HG03045 (cell line): ENCODE measurements around the gene SYTL4.
"Not testable (repeated sequence)": the region's sequence is repeated elsewhere in the genome, so short reads cannot be mapped to it uniquely, and the experiment has no call there.

Experiments used
- ATAC-seq: cut with Tn5 transposase; IDR thresholded peaks from one replicate; pipeline ENCODE4 v1.9.1; 2021; ENCODE audit warnings: mild to moderate bottlenecking, moderate library complexity; ENCODE audit not compliant: unreplicated experiment

Gene SYTL4

DNA sequence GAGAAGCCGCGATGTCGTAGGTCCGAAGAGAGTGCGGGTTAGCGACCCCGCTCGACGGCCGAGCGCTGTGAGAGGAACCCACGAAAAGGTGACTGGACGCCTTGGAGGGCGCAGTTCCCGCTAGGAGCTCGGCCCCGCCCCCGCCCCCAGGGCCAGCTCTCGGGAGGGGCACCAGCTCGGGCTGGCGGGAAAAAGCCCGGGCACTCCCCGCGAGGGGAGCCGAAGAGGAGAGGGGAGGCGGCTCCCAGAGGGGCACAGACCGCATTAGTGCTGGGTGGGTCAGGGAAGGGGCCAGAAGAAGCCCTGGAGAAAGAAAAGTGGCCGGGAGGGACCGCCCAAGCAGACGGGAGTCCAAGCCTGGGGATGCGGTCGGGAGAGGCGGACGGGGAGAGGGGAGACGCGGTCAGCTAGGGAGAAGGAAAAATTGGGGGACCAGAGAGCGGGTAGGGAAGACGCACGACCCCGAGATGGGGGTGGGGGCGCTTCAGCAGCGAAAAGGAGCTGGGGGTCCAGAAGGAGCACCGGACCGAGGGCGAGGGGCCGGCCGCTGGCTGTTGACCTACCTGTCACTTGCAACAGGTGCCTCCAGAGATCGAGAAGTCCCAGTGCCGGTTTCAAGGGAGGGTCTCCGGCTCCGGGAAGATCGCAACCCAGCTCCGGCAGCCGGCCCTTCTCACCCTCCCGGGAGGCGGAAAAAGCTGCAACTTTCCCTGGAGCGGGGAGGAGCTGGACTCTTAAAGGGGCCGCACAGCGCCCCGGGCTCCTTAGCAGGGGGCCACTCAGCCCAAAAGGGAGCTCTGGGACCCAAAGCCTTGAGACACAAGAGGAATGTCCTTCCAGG is at the start of gene SYTL4:
Gene SYTL4 (minus strand): TSS at position 681 of the 841 bp plus-strand sequence. CDS start 30,084 bp downstream, outside the sequence.
- ATAC-seq: no peak

- ATAC-seq: not testable (repeated sequence)
Observed at GRCh38 chrX:100769439-100769838, 37.5 kb upstream of the SYTL4 start.

- ATAC-seq: no peak
Observed at GRCh38 chrX:100768679-100769338, 36.9 kb upstream of the SYTL4 start.

- no peak for ATAC-seq
Observed at GRCh38 chrX:100750883-100751282, 19.0 kb upstream of the SYTL4 start.

DNA sequence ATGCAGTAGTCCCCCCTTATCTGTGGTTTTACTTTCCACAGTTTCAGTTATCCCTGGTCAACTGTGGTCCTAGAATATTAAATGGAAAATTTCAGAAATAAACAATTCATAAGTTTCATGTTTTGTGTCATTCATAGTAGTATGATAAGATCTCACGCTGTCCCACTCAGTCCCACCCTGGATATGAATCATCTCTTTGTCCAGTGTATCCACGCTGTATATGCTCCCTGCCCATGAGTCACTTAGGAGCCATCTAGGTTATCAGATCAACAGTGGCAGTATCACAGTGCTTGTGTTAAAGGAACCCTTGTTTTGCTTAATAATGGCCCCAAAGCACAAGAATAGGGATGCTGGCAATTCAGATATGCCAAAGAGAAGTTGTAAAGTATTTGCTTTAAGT is 16.2 kb upstream of the SYTL4 start:
- no peak for ATAC-seq

DNA sequence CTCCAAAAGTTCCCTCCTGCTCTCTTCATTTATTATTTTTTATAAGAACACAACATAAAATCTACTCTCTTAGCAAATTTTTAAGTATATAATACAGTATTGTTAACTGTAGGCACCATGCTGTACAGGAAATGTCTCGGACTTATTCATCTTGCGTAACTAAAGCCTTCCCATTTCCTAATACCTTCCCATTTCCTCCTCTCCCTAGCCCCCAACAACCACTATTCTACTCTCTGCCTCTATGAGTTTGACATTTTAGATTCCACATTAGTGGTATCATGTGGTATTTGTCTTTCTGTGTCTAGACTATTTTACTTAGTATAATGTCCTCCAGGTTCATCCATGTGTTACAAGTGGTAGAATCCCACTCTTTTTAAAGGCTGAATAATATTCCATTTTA is 15.8 kb upstream of the SYTL4 start:
- ATAC-seq: no peak

GRCh38 chrX:100747090-100747489 is 15.2 kb upstream of the SYTL4 start:
- no peak for ATAC-seq

GRCh38 chrX:100745806-100746537 is 14.1 kb upstream of the SYTL4 start:
- no peak for ATAC-seq

DNA sequence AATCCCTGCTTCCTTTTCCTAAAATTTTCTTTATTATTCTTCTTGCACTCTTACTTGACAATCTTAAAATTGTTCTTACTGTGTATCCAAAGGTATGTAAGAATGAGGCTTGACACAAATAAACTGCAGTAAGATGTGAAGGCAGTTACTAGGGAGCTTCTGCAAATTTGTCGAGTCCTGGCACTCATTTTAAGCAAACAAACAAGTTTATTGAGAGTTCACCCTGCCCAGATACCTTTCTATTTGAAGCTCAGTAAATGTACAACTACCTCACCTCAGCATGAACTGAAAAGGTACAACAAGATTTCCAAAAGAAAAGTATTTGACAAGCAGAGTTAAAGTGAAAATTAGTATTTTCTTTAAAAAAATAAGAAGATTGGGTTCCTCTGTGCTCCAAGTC is 13.3 kb upstream of the SYTL4 start:
- ATAC-seq: no peak

- no peak for ATAC-seq
Observed at GRCh38 chrX:100743009-100743607, 11.2 kb upstream of the SYTL4 start.

- ATAC-seq: not testable (repeated sequence)
Observed at GRCh38 chrX:100724006-100724405, 7.9 kb downstream of the SYTL4 start.

DNA sequence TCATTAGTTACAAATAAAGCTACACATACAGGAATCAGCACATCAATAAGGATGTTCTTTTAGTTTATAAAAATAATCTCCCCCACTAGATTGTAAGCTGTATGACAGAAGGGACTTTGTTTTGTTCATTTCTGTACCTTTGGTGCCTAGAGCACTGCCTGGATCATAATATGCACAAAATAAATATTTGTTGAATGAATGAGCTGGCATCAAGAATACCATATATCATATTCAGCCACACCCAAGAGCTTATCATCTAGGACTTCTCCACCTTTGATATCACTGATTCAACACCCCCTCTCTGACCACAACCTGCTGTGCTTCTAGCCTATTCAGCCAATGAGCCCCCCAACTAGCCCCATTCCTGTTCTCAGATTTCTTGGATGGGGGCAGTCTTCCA is 10.6 kb downstream of the SYTL4 start:
- no peak for ATAC-seq

DNA sequence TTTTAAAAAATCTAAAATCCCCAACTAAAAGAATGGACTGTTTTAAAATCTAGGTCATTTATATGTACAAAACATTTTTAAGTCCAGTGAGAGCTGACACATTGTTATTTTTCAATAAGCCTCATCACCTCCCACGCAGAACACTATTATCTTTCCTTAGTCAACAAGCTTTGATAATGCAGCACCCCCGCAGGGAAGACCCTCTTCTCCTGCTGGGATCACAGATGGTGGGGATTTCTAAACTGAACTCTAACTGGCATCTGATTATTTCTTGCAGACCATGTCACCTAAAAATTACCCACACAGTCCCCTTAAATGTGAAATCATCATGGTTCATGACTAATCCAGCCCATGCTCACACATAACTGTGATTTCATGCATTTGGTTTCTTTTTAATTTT is 11.6 kb downstream of the SYTL4 start:
- ATAC-seq: no peak

GRCh38 chrX:100719139-100719538 is 12.8 kb downstream of the SYTL4 start:
- no peak for ATAC-seq

DNA sequence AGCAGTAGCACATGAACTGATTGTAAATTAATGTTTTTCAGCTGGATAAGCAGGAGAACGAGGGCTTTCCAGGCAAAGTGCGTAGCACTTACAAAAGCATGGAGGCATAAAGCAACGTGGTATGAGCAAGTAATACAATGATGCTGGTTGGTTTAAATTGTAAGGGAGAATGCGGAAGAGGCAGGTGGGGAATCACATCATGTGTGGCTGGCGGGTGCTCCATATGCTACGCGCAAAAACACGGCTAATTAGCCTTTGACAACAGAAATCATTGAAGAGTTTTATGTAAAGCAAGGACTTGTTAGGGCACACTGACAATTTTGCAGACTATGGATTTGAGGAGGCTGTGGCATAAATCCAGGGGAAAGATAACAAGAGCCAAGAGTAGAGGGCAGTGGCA is 14.6 kb downstream of the SYTL4 start:
- ATAC-seq: no peak

- ATAC-seq: no peak
Observed at GRCh38 chrX:100710816-100711215, 21.1 kb downstream of the SYTL4 start.

DNA sequence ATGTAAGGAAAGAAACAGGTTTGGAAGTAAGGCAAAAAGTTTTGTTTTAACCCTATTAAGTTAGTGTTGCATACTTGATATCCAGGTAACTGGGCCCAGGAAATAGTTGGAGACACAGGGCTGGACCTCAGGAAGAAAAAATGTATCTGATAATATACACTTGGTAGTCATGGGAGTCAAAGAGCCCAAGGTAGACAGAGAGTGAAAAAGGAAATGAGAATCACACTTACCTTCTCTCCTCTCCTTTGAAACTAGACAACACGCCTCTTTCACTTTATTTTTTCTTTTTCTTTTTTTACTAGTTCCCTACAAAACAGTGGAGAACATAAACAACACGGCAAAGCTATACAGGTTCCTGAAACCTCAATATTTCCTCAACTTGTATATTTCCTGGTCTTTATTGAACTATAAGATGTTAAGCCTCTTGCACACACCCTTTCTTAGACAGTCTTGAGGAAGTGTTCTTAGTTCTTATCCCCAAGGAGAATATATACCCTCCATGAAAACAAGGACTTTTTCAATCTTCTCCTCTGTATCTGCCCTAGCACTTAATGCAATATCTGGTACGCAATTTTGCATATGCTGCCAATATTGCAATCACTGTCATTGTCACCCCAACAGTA is 27.2 kb downstream of the SYTL4 start:
- no peak for ATAC-seq

DNA sequence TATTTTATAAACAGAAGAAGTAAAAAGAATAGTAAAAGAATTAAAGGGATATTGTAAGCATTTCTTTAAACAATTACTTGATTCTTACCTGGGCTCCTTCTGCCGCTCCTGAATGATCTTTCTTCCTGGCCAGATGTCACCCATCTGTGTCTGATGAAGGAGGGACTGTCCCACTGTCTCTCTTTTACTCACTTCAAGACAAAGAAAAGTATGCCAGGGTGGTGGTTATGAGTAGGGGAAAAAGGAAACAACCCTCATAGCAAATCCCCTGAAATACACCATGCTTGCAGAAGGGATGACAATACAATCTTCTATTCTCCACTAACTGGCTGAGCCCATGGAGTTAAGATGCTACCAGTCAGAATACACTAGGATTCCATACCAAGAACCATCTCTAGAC is 31.1 kb downstream of the SYTL4 start:
- no peak for ATAC-seq

- no peak for ATAC-seq
Observed at GRCh38 chrX:100698551-100698950, 33.4 kb downstream of the SYTL4 start.

- ATAC-seq: no peak
Observed at GRCh38 chrX:100696699-100697351, 35.1 kb downstream of the SYTL4 start.
